Measurements from ENCODE around the gene ZNF746.

The ZNF746 gene

GRCh38 chr7:149490083-149490760, 7.4 kb downstream of the ZNF746 start:
- no peak for DNase-seq (ENCODE audit: low read depth)

GRCh38 chr7:149489391-149490024, 8.1 kb downstream of the ZNF746 start:
- no peak for DNase-seq (ENCODE audit: low read depth)

- no peak for DNase-seq (ENCODE audit: low read depth)
These were observed 18.0 kb downstream of the ZNF746 start for GRCh38 chr7:149479568-149479967.

GRCh38 chr7:149478754-149479153, 18.9 kb downstream of the ZNF746 start:
- no peak for DNase-seq (ENCODE audit: low read depth)

- no peak for DNase-seq (ENCODE audit: low read depth)
These were observed 19.8 kb downstream of the ZNF746 start for GRCh38 chr7:149477494-149478443.

- no peak for DNase-seq (ENCODE audit: low read depth)
These were observed 20.8 kb downstream of the ZNF746 start for GRCh38 chr7:149476791-149477190.

GRCh38 chr7:149475121-149476045, 22.2 kb downstream of the ZNF746 start:
- no peak for DNase-seq (ENCODE audit: low read depth)

- DNase-seq (ENCODE audit: low read depth) = no peak
These were observed 23.1 kb downstream of the ZNF746 start for GRCh38 chr7:149474309-149475120.

GRCh38 chr7:149473251-149473650, 24.4 kb downstream of the ZNF746 start:
- no peak for DNase-seq (ENCODE audit: low read depth)

- DNase-seq (ENCODE audit: low read depth) = no peak
These were observed 26.2 kb downstream of the ZNF746 start for GRCh38 chr7:149471289-149471953.

GRCh38 chr7:149469806-149470205, 27.8 kb downstream of the ZNF746 start:
- no peak for DNase-seq (ENCODE audit: low read depth)

GRCh38 chr7:149468208-149468607, 29.4 kb downstream of the ZNF746 start:
- no peak for DNase-seq (ENCODE audit: low read depth)

GRCh38 chr7:149467321-149467859, 30.2 kb downstream of the ZNF746 start:
- no peak for DNase-seq (ENCODE audit: low read depth)

GRCh38 chr7:149466364-149466763, 31.2 kb downstream of the ZNF746 start:
- DNase-seq (ENCODE audit: low read depth) = no peak

- no peak for DNase-seq (ENCODE audit: low read depth)
These were observed 34.0 kb downstream of the ZNF746 start for GRCh38 chr7:149463500-149464161.

GRCh38 chr7:149462101-149462520, 35.5 kb downstream of the ZNF746 start:
- no peak for DNase-seq (ENCODE audit: low read depth)

- DNase-seq (ENCODE audit: low read depth) = peak; percentile 70
These were observed 36.9 kb downstream of the ZNF746 start, which contains the start of gene ZNF777 for GRCh38 chr7:149460493-149461277. Gene ZNF777, minus strand, starts transcription at chr7:149461062. Its CDS starts 5,040 bp downstream, at chr7:149456022.

Measured in T follicular helper cell (primary cell).